GM12878 (cell line): ENCODE data around the gene SPINK13. TPM values are rescaled to one million over a fixed set of nuclear protein-coding genes. Genes with fewer than 3 reads are reported as not detected.

Experiments used
- ATAC-seq: fragments of 200-7000 bp; cut with Tn5 transposase; 3 replicates; pipeline ENCODE4 v1.9.1; 2020; ENCODE audit warnings: mild to moderate bottlenecking, moderate library complexity
- BruUV-seq: library from RNA; stranded (reverse); fragments of 400-500 nt; replicated peaks from 2 replicates; lab custom pipeline; 2021; lab: Mats Ljungman, UMichigan
- CTCF ChIA-PET: fragments of 300-600 bp; sonication (Branson Sonifier 250); formaldehyde crosslinking; extraction: SDS; loops from one replicate; lab custom pipeline; 2021; ENCODE audit warnings: inconsistent platforms; lab: Yijun Ruan, JAX
- POLR2A ChIA-PET: fragments of 350-600 bp; formaldehyde crosslinking; extraction: SDS; loops from one replicate; lab custom pipeline; 2021; ENCODE audit warnings: inconsistent platforms; lab: Charles Lee
- RAD21 ChIA-PET: fragments of 300-600 bp; sonication (Branson Sonifier 250); formaldehyde crosslinking; loops from one replicate; lab custom pipeline; 2023; ENCODE audit warnings: antibody characterized with exemption; ENCODE audit not compliant: unreplicated experiment; lab: Charles Lee
- SMC1A ChIA-PET: fragments of 300-600 bp; sonication (Branson Sonifier 250); formaldehyde crosslinking; loops from one replicate; lab custom pipeline; 2023; ENCODE audit not compliant: unreplicated experiment, uncharacterized antibody; lab: Charles Lee
- DNase-seq: peaks from one replicate; pipeline ENCODE4 v3.0.0-alpha.2; 2011; ENCODE audit warnings: low read depth, low spot score
- FAIRE-seq: peaks from 3 replicates; lab custom pipeline; 2011; peaks lifted over from hg19 to GRCh38; lab: Jason Lieb, UNC
- H2AFZ ChIP-seq: 2 replicates; pipeline ENCODE4 v1.6.0; 2011; ENCODE audit warnings: low read depth, low read length, control low read depth; ENCODE audit not compliant: control insufficient read depth
- H3K27ac ChIP-seq: 2 replicates; pipeline ENCODE4 v1.5.1; 2011; ENCODE audit warnings: control low read depth; ENCODE audit not compliant: control insufficient read depth, insufficient read depth
- H3K27me3 ChIP-seq, 2 experiments: replicated peaks in 1 of 2; 2 replicates each; pipeline versions ENCODE4 v1.6.0 to v1.6.1; 2011; ENCODE audit warnings: low read length in 1 of 2; ENCODE audit not compliant: control insufficient read depth in 2 of 2, insufficient read depth in 2 of 2
- H3K36me3 ChIP-seq, 2 experiments: 2 replicates each; pipeline ENCODE4 v1.5.1; 2011; ENCODE audit warnings: low read length in 1 of 2; ENCODE audit not compliant: control insufficient read depth in 2 of 2, insufficient read depth in 2 of 2
- H3K4me1 ChIP-seq: 2 replicates; pipeline ENCODE4 v1.6.1; 2011; ENCODE audit warnings: mild to moderate bottlenecking, low read length, moderate library complexity, mixed read lengths; ENCODE audit not compliant: control insufficient read depth, insufficient read depth
- H3K4me2 ChIP-seq: 2 replicates; pipeline ENCODE4 v1.6.0; 2011; ENCODE audit warnings: control low read depth; ENCODE audit not compliant: control insufficient read depth, insufficient read depth
- H3K4me3 ChIP-seq: fragments of 200-600 bp; sonication (generic); 2 replicates; pipeline ENCODE4 v1.5.1; 2016
- H3K79me2 ChIP-seq: 2 replicates; pipeline ENCODE4 v1.6.0; 2011; ENCODE audit warnings: low read length; ENCODE audit not compliant: control insufficient read depth, insufficient read depth
- H3K9ac ChIP-seq: 2 replicates; pipeline ENCODE4 v1.8.0; 2011; ENCODE audit warnings: low read length, control low read depth, mixed read lengths; ENCODE audit not compliant: control insufficient read depth, insufficient read depth
- H3K9me3 ChIP-seq: replicated peaks from 3 replicates; pipeline ENCODE4 v1.5.1; 2011; ENCODE audit warnings: mild to moderate bottlenecking, low read length; ENCODE audit not compliant: control insufficient read depth, insufficient read depth
- H4K20me1 ChIP-seq: 2 replicates; pipeline ENCODE4 v1.6.0; 2011; ENCODE audit not compliant: control insufficient read depth, insufficient read depth
- CREB1 ChIP-seq: IDR thresholded peaks from 2 replicates; pipeline ENCODE4 v1.6.1; 2012; ENCODE audit warnings: low read depth, mild to moderate bottlenecking, inconsistent platforms
- ESRRA ChIP-seq: IDR thresholded peaks from 2 replicates; pipeline ENCODE4 v1.6.1; 2012; ENCODE audit warnings: mild to moderate bottlenecking, low read length, improper control_type of control experiment
- GATAD2B ChIP-seq: fragments of 450-650 bp; conservative IDR thresholded peaks from 2 replicates; pipeline ENCODE4 v1.6.1; 2017; ENCODE audit warnings: low read depth, mild to moderate bottlenecking, moderate library complexity
- JUND ChIP-seq: IDR thresholded peaks from 2 replicates; pipeline ENCODE4 v1.6.1; 2012; ENCODE audit warnings: low read depth, mild to moderate bottlenecking, low read length, improper control_type of control experiment, moderate library complexity
- NFIC ChIP-seq: IDR thresholded peaks from 2 replicates; pipeline ENCODE4 v1.6.1; 2012; ENCODE audit warnings: low read depth, mild to moderate bottlenecking, inconsistent platforms, low read length, moderate library complexity
- SREBF1 ChIP-seq: IDR thresholded peaks from 2 replicates; pipeline ENCODE4 v1.6.1; 2012; ENCODE audit warnings: mild to moderate bottlenecking, low read length
- TAF1 ChIP-seq: IDR thresholded peaks from 2 replicates; pipeline ENCODE4 v1.6.1; 2011; ENCODE audit warnings: mild to moderate bottlenecking, low read depth, low read length, borderline replicate concordance
- WGBS: methylation state at CpG from one replicate; pipeline ENCODE4 v1.1.6; 2016; ENCODE audit warnings: low lambda C conversion rate; ENCODE audit not compliant: insufficient replicate concordance, insufficient coverage; ENCODE audit errors: missing lambda C conversion rate; 5-methylcytosine and 5-hydroxymethylcytosine counted together
- in situ Hi-C: fragments of 300-500 bp; cut with MboI; formaldehyde crosslinking; loops from 9 replicates; pipeline ENCODE4 v1.14.3; 2018; ENCODE audit warnings: mixed read lengths
- intact Hi-C: fragments of 100-400 bp; cut with micrococcal nuclease; formaldehyde crosslinking; loops from one replicate; pipeline ENCODE4 v1.14.2; 2022; ENCODE audit not compliant: unreplicated experiment
- polyA plus RNA-seq, 11 experiments: library from polyadenylated mRNA; depleted of rRNA in 4 of 11; unstranded in 6 of 11; stranded (reverse) in 5 of 11; fragments of >200 nt; fragmentation: Nextera tagmentation in 4 of 11; fragmentation: Illumina TruSeq in 1 of 11; extraction: Ambion mirVana in 4 of 11; extraction: Trizol in 1 of 11; gene quantifications; 1 replicate in 1 of 11; 2 replicates in 10 of 11; pipeline versions ENCODE4 v1.2.1 to v1.2.3, GENCODE V29; 2011 to 2016; ENCODE audit warnings: inconsistent platforms in 2 of 11, missing spikeins in 2 of 11, low read depth in 1 of 11
- total RNA-seq, 4 experiments: library from RNA; depleted of rRNA in 3 of 4; stranded (reverse); fragments of >200 nt in 3 of 4; fragmentation: Illumina TruSeq in 1 of 4; extraction: Trizol in 1 of 4; gene quantifications; 2 replicates each; pipeline versions ENCODE4 v1.2.1 to v1.2.3, GENCODE V29; 2013 to 2021

The SPINK13 gene
- total and polyA plus RNA-seq, 10 of the 15 experiments (the other 5 are each of a cell fraction or from before 2014, with no cell fraction given), result 0.15 to 0.16 TPM; not detected in 8

- Histone ChIP-seq H3K9me3 (no peaks in the 10 kb centered on the region), H2AFZ (no peak overlapping the region)
Observed at GRCh38 chr5:148229840-148230239, 38.8 kb upstream of the SPINK13 start.

DNA sequence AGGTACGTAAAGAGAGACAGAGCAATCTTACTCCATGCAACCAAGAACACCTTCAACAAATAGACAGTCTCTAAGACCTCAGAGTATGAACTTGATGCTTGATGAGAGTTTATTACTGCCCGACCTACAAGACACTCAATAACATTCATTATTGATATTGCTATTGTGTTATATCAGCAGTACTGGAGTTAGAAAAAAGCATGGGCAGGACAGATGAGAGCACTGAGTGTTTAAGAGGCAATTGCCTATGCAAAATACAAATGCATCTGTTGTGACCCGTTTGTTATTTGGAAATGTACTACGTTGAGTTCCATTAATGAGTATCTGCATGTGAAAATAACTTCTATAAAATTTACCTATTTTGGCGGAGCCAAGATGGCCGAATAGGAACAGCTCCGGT lies 38.4 kb upstream of the SPINK13 start:
- Histone ChIP-seq H4K20me1 (no peaks in the 10 kb centered on the region), H3K27ac (no peak overlapping the region), H3K4me3 (no peak overlapping the region), H2AFZ (no peak overlapping the region), H3K9ac (no peak overlapping the region), H3K27me3 (no peaks in the 10 kb centered on the region), H3K36me3 (no peaks in the 10 kb centered on the region), H3K4me1 (no peaks in the 10 kb centered on the region), H3K79me2 (no peaks in the 10 kb centered on the region), H3K9me3 (no peaks in the 10 kb centered on the region), H3K4me2 (no peak overlapping the region)
- 48% methylated on average over 7 of the region's 7 CpGs for WGBS
- TF ChIP-seq TAF1 (no peak), ESRRA (no peak), CREB1 (no peak), SREBF1 (no peak), NFIC (no peak)
- CTCF ChIA-PET, result no interaction called here
- BruUV-seq, result no TSS peak
- intact Hi-C loops (no loop called here), in situ Hi-C loops (no loop called here)
- RAD21 ChIA-PET, result no interaction called here
- POLR2A ChIA-PET, result no interaction called here
- ATAC-seq (no peak), DNase-seq (no peak), FAIRE-seq (no peak)
- SMC1A ChIA-PET, result interaction anchor here (1.3 kb wide), 1 partner anchor 12 kb away, joined by 3 read pairs; no protein-coding TSS in a partner anchor

More at GRCh38 chr5:148229840-148230239, 38.8 kb upstream of the SPINK13 start:
- ChIA-PET POLR2A (no interaction called here), RAD21 (no interaction called here)
- no peaks in the 10 kb centered on the region for H3K27me3 ChIP-seq
- no peak overlapping the region for H3K4me2 ChIP-seq
- TF ChIP-seq GATAD2B (no peak), JUND (no peak)
- TF ChIP-seq, all 136 proteins: peak for 0
- FAIRE-seq (no peak), ATAC-seq (no peak), DNase-seq (no peak)
- H4K20me1 ChIP-seq, result no peaks in the 10 kb centered on the region
- no peak overlapping the region for H3K4me3 ChIP-seq
- H3K9ac ChIP-seq, result no peak overlapping the region
- no peaks in the 10 kb centered on the region for H3K36me3 ChIP-seq
- CTCF ChIA-PET, result interaction anchor here (0.6 to 0.7 kb wide), 2 partner anchors 18 to 750 kb away, joined by 3 read pairs; no protein-coding TSS in a partner anchor
- BruUV-seq, result no TSS peak
- in situ Hi-C loops, result no loop called here
- H3K79me2 ChIP-seq, result no peaks in the 10 kb centered on the region
- intact Hi-C loops, result no loop called here
- SMC1A ChIA-PET, result interaction anchor here (1.0 to 1.3 kb wide), 2 partner anchors 12 kb away, joined by 3 read pairs; no protein-coding TSS in a partner anchor
- H3K27ac ChIP-seq, result no peak overlapping the region
- no peaks in the 10 kb centered on the region for H3K4me1 ChIP-seq
